Neural cell (in vitro differentiated cells): Measurements from ENCODE around the gene VSIG4. TPM values are rescaled to one million over a fixed set of nuclear protein-coding genes. Genes with fewer than 3 reads are reported as not detected.

Experiments
- H2AFZ ChIP-seq: fragments of 200-600, 300-800 bp; sonication (generic), shearing (Covaris generic); 2 replicates; pipeline ENCODE4 v1.6.0; 2014; ENCODE audit warnings: low read depth, mild to moderate bottlenecking, antibody characterized with exemption, low read length, moderate library complexity
- H3F3A ChIP-seq: fragments of 200-600 bp; shearing (Covaris generic); 2 replicates; pipeline ENCODE4 v1.6.1; 2016; ENCODE audit warnings: mild to moderate bottlenecking, moderate library complexity, mixed read lengths, antibody characterized with exemption, low read length; ENCODE audit not compliant: insufficient read depth, poor library complexity, severe bottlenecking
- H3K27ac ChIP-seq: fragments of 200-600, 300-800 bp; sonication (generic), shearing (Covaris generic); 2 replicates; pipeline ENCODE4 v1.5.1; 2014; ENCODE audit warnings: mild to moderate bottlenecking, low read length, moderate library complexity
- H3K27me3 ChIP-seq: fragments of 300-800, 200-600 bp; sonication (generic), shearing (Covaris generic); 2 replicates; pipeline ENCODE4 v1.6.0; 2014; ENCODE audit warnings: mild to moderate bottlenecking, low read depth, low read length, moderate library complexity; ENCODE audit not compliant: insufficient read depth
- H3K36me3 ChIP-seq: fragments of 300-800, 200-600 bp; sonication (generic), shearing (Covaris generic); 2 replicates; pipeline ENCODE4 v1.5.1; 2014; ENCODE audit warnings: mild to moderate bottlenecking, antibody characterized with exemption, low read length, moderate library complexity; ENCODE audit not compliant: insufficient read depth
- H3K4me2 ChIP-seq: fragments of 300-800, 200-600 bp; sonication (generic), shearing (Covaris generic); 2 replicates; pipeline ENCODE4 v1.6.0; 2014; ENCODE audit warnings: mild to moderate bottlenecking, low read length
- H3K4me3 ChIP-seq: fragments of 300-800, 200-600 bp; sonication (generic), shearing (Covaris generic); 2 replicates; pipeline ENCODE4 v1.5.1; 2014; ENCODE audit warnings: mild to moderate bottlenecking, low read length, moderate library complexity
- H3K79me2 ChIP-seq: fragments of 200-600 bp; shearing (Covaris generic); replicated peaks from 2 replicates; pipeline ENCODE4 v1.6.0; 2014; ENCODE audit warnings: mild to moderate bottlenecking, low read length, moderate library complexity; ENCODE audit not compliant: insufficient read depth
- H3K9ac ChIP-seq: fragments of 300-800, 200-600 bp; sonication (generic), shearing (Covaris generic); 2 replicates; pipeline ENCODE4 v1.6.1; 2016; ENCODE audit warnings: mild to moderate bottlenecking, low read length, mixed read lengths
- H3K9me2 ChIP-seq: fragments of 200-600 bp; shearing (Covaris generic); 2 replicates; pipeline ENCODE4 v1.6.1; 2016; ENCODE audit warnings: mild to moderate bottlenecking, low read length, mixed read lengths; ENCODE audit not compliant: insufficient read depth
- H3K9me3 ChIP-seq: fragments of 200-600, 300-800 bp; sonication (generic), shearing (Covaris generic); 2 replicates; pipeline ENCODE4 v1.6.1; 2016; ENCODE audit warnings: mild to moderate bottlenecking, mixed run types, low read length, moderate library complexity, mixed read lengths
- H4K20me1 ChIP-seq: fragments of 200-600 bp; shearing (Covaris generic); 2 replicates; pipeline ENCODE4 v1.6.1; 2016; ENCODE audit warnings: mild to moderate bottlenecking, mixed run types; ENCODE audit not compliant: insufficient read depth
- CTCF ChIP-seq: fragments of 450-650 bp; IDR thresholded peaks from 2 replicates; pipeline ENCODE4 v1.5.1; 2014; ENCODE audit warnings: antibody characterized with exemption, mild to moderate bottlenecking, moderate library complexity; ENCODE audit not compliant: poor library complexity, severe bottlenecking
- EP300 ChIP-seq: fragments of 450-650 bp; conservative IDR thresholded peaks from 2 replicates; pipeline ENCODE4 v1.6.1; 2014; ENCODE audit warnings: antibody characterized with exemption, mild to moderate bottlenecking, moderate library complexity; ENCODE audit not compliant: poor library complexity, severe bottlenecking
- EZH2 ChIP-seq: fragments of 200-600, 300-800 bp; shearing (Covaris generic), sonication (generic); IDR thresholded peaks from 2 replicates; pipeline ENCODE4 v1.6.1; 2014; ENCODE audit warnings: antibody characterized with exemption, low read length, borderline replicate concordance, mild to moderate bottlenecking; ENCODE audit not compliant: insufficient read depth, poor library complexity, severe bottlenecking
- MXI1 ChIP-seq: fragments of 450-650 bp; conservative IDR thresholded peaks from 2 replicates; pipeline ENCODE4 v1.6.1; 2014; ENCODE audit warnings: antibody characterized with exemption, mild to moderate bottlenecking; ENCODE audit not compliant: poor library complexity, severe bottlenecking
- POLR2AphosphoS5 ChIP-seq: IDR thresholded peaks from 2 replicates; pipeline ENCODE4 v1.6.1; 2012
- RAD21 ChIP-seq: fragments of 450-650 bp; conservative IDR thresholded peaks from 2 replicates; pipeline ENCODE4 v1.6.1; 2014; ENCODE audit warnings: antibody characterized with exemption, mild to moderate bottlenecking, moderate library complexity
- SMC3 ChIP-seq: fragments of 450-650 bp; conservative IDR thresholded peaks from 2 replicates; pipeline ENCODE4 v1.6.1; 2014; ENCODE audit warnings: antibody characterized with exemption, mild to moderate bottlenecking, moderate library complexity; ENCODE audit not compliant: poor library complexity
- TAF1 ChIP-seq: IDR thresholded peaks from 2 replicates; pipeline ENCODE4 v1.6.1; 2012; ENCODE audit warnings: low read depth
- polyA plus RNA-seq: library from polyadenylated mRNA; depleted of rRNA; stranded (reverse); fragments of >200 nt; gene quantifications from 2 replicates; pipeline ENCODE4 v1.2.3, GENCODE V29; 2014
- TF ChIP-seq, protein P1 (sequence below): IDR thresholded peaks from 2 replicates; pipeline ENCODE4 v1.6.1; 2012; ENCODE audit warnings: borderline replicate concordance

Gene VSIG4
- polyA plus RNA-seq, 1 donor from 2014 or later: not detected

DNA sequence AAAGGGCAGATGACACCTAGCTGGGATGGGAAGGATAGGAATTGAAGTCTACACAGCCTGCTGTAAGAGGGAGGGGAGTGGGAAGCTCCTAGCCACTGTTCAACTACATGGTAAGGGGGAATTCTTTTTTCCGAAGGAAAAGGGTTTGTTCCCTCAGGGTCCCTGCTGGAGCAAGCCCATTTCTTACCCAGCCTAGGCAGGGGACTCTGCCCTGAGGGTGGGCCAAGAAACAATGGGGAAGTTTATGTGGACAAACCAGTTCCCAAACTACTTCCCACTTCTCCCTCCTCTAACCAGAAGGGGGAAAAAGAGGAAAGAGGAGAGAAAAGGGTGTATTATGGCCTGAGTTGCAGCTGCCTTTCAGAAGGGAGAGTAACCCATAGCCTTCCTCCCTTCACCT is 13.5 kb upstream of the VSIG4 start:
- H3K4me2 ChIP-seq: no peak overlapping the region
- H3K9ac ChIP-seq: no peak overlapping the region
- no peaks in the 10 kb centered on the region for H3F3A ChIP-seq
- H3K36me3 ChIP-seq: no peaks in the 10 kb centered on the region
- H3K9me3 ChIP-seq: no peaks in the 10 kb centered on the region
- H3K9me2 ChIP-seq: no peaks in the 10 kb centered on the region
- no peaks in the 10 kb centered on the region for H3K27me3 ChIP-seq
- TF ChIP-seq CTCF: no peak
- TF ChIP-seq, protein P1, sequence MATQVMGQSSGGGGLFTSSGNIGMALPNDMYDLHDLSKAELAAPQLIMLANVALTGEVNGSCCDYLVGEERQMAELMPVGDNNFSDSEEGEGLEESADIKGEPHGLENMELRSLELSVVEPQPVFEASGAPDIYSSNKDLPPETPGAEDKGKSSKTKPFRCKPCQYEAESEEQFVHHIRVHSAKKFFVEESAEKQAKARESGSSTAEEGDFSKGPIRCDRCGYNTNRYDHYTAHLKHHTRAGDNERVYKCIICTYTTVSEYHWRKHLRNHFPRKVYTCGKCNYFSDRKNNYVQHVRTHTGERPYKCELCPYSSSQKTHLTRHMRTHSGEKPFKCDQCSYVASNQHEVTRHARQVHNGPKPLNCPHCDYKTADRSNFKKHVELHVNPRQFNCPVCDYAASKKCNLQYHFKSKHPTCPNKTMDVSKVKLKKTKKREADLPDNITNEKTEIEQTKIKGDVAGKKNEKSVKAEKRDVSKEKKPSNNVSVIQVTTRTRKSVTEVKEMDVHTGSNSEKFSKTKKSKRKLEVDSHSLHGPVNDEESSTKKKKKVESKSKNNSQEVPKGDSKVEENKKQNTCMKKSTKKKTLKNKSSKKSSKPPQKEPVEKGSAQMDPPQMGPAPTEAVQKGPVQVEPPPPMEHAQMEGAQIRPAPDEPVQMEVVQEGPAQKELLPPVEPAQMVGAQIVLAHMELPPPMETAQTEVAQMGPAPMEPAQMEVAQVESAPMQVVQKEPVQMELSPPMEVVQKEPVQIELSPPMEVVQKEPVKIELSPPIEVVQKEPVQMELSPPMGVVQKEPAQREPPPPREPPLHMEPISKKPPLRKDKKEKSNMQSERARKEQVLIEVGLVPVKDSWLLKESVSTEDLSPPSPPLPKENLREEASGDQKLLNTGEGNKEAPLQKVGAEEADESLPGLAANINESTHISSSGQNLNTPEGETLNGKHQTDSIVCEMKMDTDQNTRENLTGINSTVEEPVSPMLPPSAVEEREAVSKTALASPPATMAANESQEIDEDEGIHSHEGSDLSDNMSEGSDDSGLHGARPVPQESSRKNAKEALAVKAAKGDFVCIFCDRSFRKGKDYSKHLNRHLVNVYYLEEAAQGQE: no peak
- no peak for TF ChIP-seq EZH2
- TF ChIP-seq RAD21: no peak
- no peak for TF ChIP-seq TAF1
- TF ChIP-seq EP300: no peak
- no peak for TF ChIP-seq POLR2AphosphoS5
- TF ChIP-seq SMC3: no peak
- TF ChIP-seq MXI1: no peak
- no peaks in the 10 kb centered on the region for H4K20me1 ChIP-seq
- no peak overlapping the region for H3K4me3 ChIP-seq
- no peak overlapping the region for H3K27ac ChIP-seq
- H2AFZ ChIP-seq: no peak overlapping the region
- no peaks in the 10 kb centered on the region for H3K79me2 ChIP-seq

GRCh38 chrX:66051980-66052379 is 12.1 kb upstream of the VSIG4 start:
- no peaks in the 10 kb centered on the region for H3K36me3 ChIP-seq
- no peak overlapping the region for H3K27ac ChIP-seq
- H3K9me3 ChIP-seq: no peaks in the 10 kb centered on the region
- H2AFZ ChIP-seq: no peak overlapping the region
- H4K20me1 ChIP-seq: no peaks in the 10 kb centered on the region
- no peaks in the 10 kb centered on the region for H3K27me3 ChIP-seq
- H3K4me2 ChIP-seq: no peak overlapping the region
- no peaks in the 10 kb centered on the region for H3K79me2 ChIP-seq
- no peak overlapping the region for H3K4me3 ChIP-seq
- H3K9me2 ChIP-seq: no peaks in the 10 kb centered on the region
- no peak for TF ChIP-seq EP300
- TF ChIP-seq MXI1: no peak
- TF ChIP-seq EZH2: no peak
- TF ChIP-seq POLR2AphosphoS5: no peak
- no peak for TF ChIP-seq SMC3
- TF ChIP-seq, protein P1: no peak
- TF ChIP-seq CTCF: no peak
- TF ChIP-seq TAF1: no peak
- TF ChIP-seq RAD21: no peak
- H3F3A ChIP-seq: no peaks in the 10 kb centered on the region
- no peak overlapping the region for H3K9ac ChIP-seq
